Activated CD8-positive, alpha-beta T cell treated with anti-CD3 and anti-CD28 coated beads for 36 hours (primary cell): Measurements from ENCODE around the gene FNIP2. TPM values are rescaled to one million over a fixed set of nuclear protein-coding genes. Genes with fewer than 3 reads are reported as not detected.

Source experiments
- ATAC-seq: fragments of 200-7000 bp; cut with Tn5 transposase; one replicate; pipeline ENCODE4 v1.10.0; 2021; ENCODE audit warnings: mild to moderate bottlenecking, moderate library complexity
- CTCF ChIA-PET: fragments of 350-600 bp; sonication (Branson Sonifier 250); formaldehyde crosslinking; loops from one replicate; lab custom pipeline; 2021; ENCODE audit warnings: antibody characterized with exemption; lab: Charles Lee
- POLR2A ChIA-PET: fragments of 350-600 bp; sonication (Branson Sonifier 250); formaldehyde crosslinking; loops from one replicate; lab custom pipeline; 2021; ENCODE audit warnings: antibody characterized with exemption; lab: Charles Lee
- DNase-seq: peaks from one replicate; pipeline ENCODE4 v3.0.0-alpha.2; 2020
- H3K27ac Mint-ChIP-seq: one replicate; pipeline ENCODE4 v1.8.0; 2021; ENCODE audit warnings: mild to moderate bottlenecking, mixed read lengths
- H3K27me3 Mint-ChIP-seq: one replicate; pipeline ENCODE4 v1.8.0; 2021; ENCODE audit warnings: mixed read lengths
- H3K36me3 Mint-ChIP-seq: one replicate; pipeline ENCODE4 v1.8.0; 2021; ENCODE audit warnings: low read depth, mixed read lengths
- H3K4me1 Mint-ChIP-seq: one replicate; pipeline ENCODE4 v1.8.0; 2021; ENCODE audit warnings: low read depth, mixed read lengths
- H3K4me3 Mint-ChIP-seq: one replicate; pipeline ENCODE4 v1.8.0; 2021; ENCODE audit warnings: mild to moderate bottlenecking, moderate library complexity, mixed read lengths
- H3K9me3 Mint-ChIP-seq: one replicate; pipeline ENCODE4 v1.8.0; 2021; ENCODE audit warnings: mixed read lengths
- CTCF ChIP-seq: fragments of 200-600 bp; IDR thresholded peaks from one replicate; pipeline ENCODE4 v1.8.0; 2022; ENCODE audit warnings: antibody characterized with exemption, mild to moderate bottlenecking
- intact Hi-C: fragments of 100-400 bp; cut with micrococcal nuclease; formaldehyde crosslinking; loops from one replicate; pipeline ENCODE4 v1.10.0; 2022
- total RNA-seq, 2 experiments: library from RNA; stranded (reverse); gene quantifications; one replicate each; pipeline ENCODE4 v1.2.3, GENCODE V29; 2021

The FNIP2 gene
- total RNA-seq, 2 experiments from 2014 or later = 11.2 to 11.7 TPM

- H3K27ac Mint-ChIP-seq = no peak overlapping the region
- peaks cover 50% of the 10 kb centered on the region for H3K4me1 Mint-ChIP-seq
- TF ChIP-seq CTCF = no peak
- no peaks in the 10 kb centered on the region for H3K9me3 Mint-ChIP-seq
- POLR2A ChIA-PET = no interaction called here
- intact Hi-C loops = loop anchor here (5.0 kb wide), 1 partner anchor 42 kb away; no protein-coding TSS in a partner anchor
- no peak for DNase-seq
- H3K36me3 Mint-ChIP-seq = no peaks in the 10 kb centered on the region
- ATAC-seq = no peak
- H3K27me3 Mint-ChIP-seq = no peaks in the 10 kb centered on the region
- no peak overlapping the region for H3K4me3 Mint-ChIP-seq
- CTCF ChIA-PET = no interaction called here
Measured at GRCh38 chr4:158814636-158815330, 46.0 kb downstream of the FNIP2 start.

DNA sequence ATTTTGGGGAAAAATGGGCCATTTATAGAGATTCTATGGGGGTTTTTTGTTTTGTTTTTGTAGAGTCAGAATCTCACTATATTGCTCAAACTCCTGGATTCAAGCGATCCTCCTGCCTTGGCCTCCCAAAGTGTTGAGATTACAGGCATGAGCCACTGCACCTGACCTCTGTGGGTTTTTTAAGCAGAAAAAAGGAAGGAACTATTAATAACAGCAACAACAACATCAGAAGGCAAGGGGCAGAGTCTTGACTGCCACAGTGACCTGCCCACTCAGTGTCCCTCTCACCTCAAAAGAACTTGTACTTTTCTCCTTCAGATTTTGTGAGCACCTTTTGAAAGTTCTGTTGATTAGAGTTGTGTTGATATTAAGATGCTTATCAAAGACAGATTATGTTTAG lies 48.1 kb downstream of the FNIP2 start:
- TF ChIP-seq CTCF = no peak
- ATAC-seq (no peak), DNase-seq (no peak)
- ChIA-PET POLR2A (no interaction called here), CTCF (no interaction called here)
- intact Hi-C loops = no loop called here
- Mint-ChIP-seq H3K27ac (no peak overlapping the region), H3K27me3 (no peaks in the 10 kb centered on the region), H3K36me3 (no peaks in the 10 kb centered on the region), H3K4me1 (peaks cover 41% of the 10 kb centered on the region), H3K4me3 (no peak overlapping the region), H3K9me3 (no peaks in the 10 kb centered on the region)

GRCh38 chr4:158817562-158818296 lies 48.9 kb downstream of the FNIP2 start:
- intact Hi-C loops = no loop called here
- ATAC-seq = peak; percentile 55
- DNase-seq = no peak
- ChIA-PET POLR2A (no interaction called here), CTCF (no interaction called here)
- Mint-ChIP-seq H3K36me3 (no peaks in the 10 kb centered on the region), H3K4me3 (no peak overlapping the region), H3K9me3 (no peaks in the 10 kb centered on the region), H3K4me1 (peaks cover 36% of the 10 kb centered on the region), H3K27me3 (no peaks in the 10 kb centered on the region), H3K27ac (no peak overlapping the region)
- no peak for TF ChIP-seq CTCF

- no peak for DNase-seq
- ATAC-seq = no peak
- intact Hi-C loops = no loop called here
Measured at GRCh38 chr4:158818560-158819140, 49.8 kb downstream of the FNIP2 start.

More at GRCh38 chr4:158818560-158819140, 49.8 kb downstream of the FNIP2 start:
- Mint-ChIP-seq H3K27ac (no peak overlapping the region), H3K4me1 (peaks cover 37% of the 10 kb centered on the region), H3K4me3 (no peak overlapping the region), H3K36me3 (no peaks in the 10 kb centered on the region), H3K27me3 (no peaks in the 10 kb centered on the region), H3K9me3 (no peaks in the 10 kb centered on the region)
- ChIA-PET CTCF (no interaction called here), POLR2A (interaction anchor here (0.8 kb wide), 1 partner anchor 12 kb away, joined by 3 read pairs; no protein-coding TSS in a partner anchor)
- TF ChIP-seq CTCF = no peak
